ENCODE results near the gene KCTD17.

The KCTD17 gene

DNA sequence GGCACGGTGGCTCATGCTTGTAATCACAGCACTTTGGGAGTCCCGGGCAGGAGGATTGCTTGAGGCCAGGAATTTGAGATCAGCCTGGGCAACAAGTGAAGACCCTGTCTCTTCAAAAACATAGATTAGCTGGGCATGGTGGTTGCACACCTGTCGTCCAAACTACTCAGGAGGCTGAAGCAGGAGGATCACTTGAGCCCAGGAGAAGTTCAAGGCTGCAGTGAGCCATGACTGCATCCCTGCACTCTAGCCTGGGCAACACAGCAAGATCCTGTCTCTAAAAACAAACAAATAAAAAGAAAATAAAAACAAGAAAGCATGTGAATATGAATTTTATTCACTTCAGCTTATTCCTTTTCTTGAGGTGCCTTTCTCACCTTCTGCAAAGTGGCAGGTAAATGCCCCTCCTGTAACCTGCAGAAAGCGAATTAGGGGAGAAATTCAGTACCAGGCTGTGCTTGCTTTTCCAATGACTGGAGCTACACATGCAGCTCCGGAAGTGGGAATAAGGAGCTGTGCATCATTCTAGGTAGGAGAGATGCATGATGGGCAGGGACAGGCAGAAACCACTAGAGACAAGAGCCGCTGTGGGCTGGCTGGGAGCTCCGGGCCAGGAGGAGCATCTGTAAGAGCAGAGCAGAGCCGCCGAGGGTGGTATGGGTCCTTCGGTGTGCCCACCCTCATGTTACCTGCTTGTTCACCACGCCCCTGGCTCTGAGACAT is 14.7 kb upstream of the KCTD17 start:
- DNase-seq (ENCODE audit: extremely low spot score) = no peak
- POLR2A ChIA-PET = no interaction called here
- CTCF ChIA-PET = no interaction called here
- TF ChIP-seq FOXA1 (IDR thresholded peaks at IDR 0.05) (no peak), SUZ12 (IDR thresholded peaks at IDR 0.05) (no peak), CTBP1 (IDR thresholded peaks at IDR 0.05; ENCODE audit: borderline replicate concordance) (no peak), TARDBP (IDR thresholded peaks at IDR 0.05) (no peak), L3MBTL2 (conservative IDR thresholded peaks at IDR 0.05) (no peak), ARNT (IDR thresholded peaks at IDR 0.05) (no peak), ELF4 (IDR thresholded peaks at IDR 0.05) (no peak), ZNF384 (IDR thresholded peaks at IDR 0.05) (no peak), SP1 (IDR thresholded peaks at IDR 0.05) (no peak), HDGF (IDR thresholded peaks at IDR 0.05; ENCODE audit: borderline replicate concordance) (no peak), FOXK2 (IDR thresholded peaks at IDR 0.05) (no peak), NFRKB (IDR thresholded peaks at IDR 0.05) (no peak), FOXM1 (IDR thresholded peaks at IDR 0.05; ENCODE audit: borderline replicate concordance) (no peak), BHLHE40 (IDR thresholded peaks at IDR 0.05; ENCODE audit: borderline replicate concordance) (no peak), LEF1 (IDR thresholded peaks at IDR 0.05; ENCODE audit: borderline replicate concordance) (no peak)
- TF ChIP-seq, protein P1, sequence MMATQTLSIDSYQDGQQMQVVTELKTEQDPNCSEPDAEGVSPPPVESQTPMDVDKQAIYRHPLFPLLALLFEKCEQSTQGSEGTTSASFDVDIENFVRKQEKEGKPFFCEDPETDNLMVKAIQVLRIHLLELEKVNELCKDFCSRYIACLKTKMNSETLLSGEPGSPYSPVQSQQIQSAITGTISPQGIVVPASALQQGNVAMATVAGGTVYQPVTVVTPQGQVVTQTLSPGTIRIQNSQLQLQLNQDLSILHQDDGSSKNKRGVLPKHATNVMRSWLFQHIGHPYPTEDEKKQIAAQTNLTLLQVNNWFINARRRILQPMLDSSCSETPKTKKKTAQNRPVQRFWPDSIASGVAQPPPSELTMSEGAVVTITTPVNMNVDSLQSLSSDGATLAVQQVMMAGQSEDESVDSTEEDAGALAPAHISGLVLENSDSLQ (IDR thresholded peaks at IDR 0.05) = no peak

DNA sequence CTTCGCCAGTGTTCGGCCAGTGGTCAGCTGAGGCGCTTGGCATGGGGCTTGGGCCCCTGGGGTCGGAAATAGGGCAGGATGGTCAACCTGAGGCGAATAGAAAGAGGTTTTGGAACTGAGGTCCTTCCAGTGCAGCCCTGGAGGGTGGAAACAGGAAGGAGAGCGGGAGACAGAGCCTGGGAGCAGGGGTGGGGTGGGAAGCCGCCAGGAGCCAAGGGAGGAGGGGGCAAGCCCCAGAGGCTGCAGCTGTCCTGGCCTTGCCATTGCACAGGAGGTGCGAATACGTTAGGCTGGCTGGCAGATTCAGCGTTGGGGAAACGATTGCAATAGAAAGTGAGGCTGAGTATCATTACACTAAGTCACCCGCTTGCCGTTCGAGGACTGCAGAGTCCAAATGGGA is 13.9 kb upstream of the KCTD17 start:
- TF ChIP-seq ELF4 (IDR thresholded peaks at IDR 0.05) (no peak), BHLHE40 (IDR thresholded peaks at IDR 0.05; ENCODE audit: borderline replicate concordance) (no peak), FOXK2 (IDR thresholded peaks at IDR 0.05) (no peak), ARNT (IDR thresholded peaks at IDR 0.05) (no peak), FOXM1 (IDR thresholded peaks at IDR 0.05; ENCODE audit: borderline replicate concordance) (no peak), NFRKB (IDR thresholded peaks at IDR 0.05) (no peak), ZNF384 (IDR thresholded peaks at IDR 0.05) (no peak), CTBP1 (IDR thresholded peaks at IDR 0.05; ENCODE audit: borderline replicate concordance) (no peak), HDGF (IDR thresholded peaks at IDR 0.05; ENCODE audit: borderline replicate concordance) (no peak), SP1 (IDR thresholded peaks at IDR 0.05) (no peak), LEF1 (IDR thresholded peaks at IDR 0.05; ENCODE audit: borderline replicate concordance) (no peak), FOXA1 (IDR thresholded peaks at IDR 0.05) (no peak), L3MBTL2 (conservative IDR thresholded peaks at IDR 0.05) (no peak)
- TF ChIP-seq, protein P1 (IDR thresholded peaks at IDR 0.05) = no peak
- ChIA-PET CTCF (no interaction called here), POLR2A (no interaction called here)
- no peak for DNase-seq (ENCODE audit: extremely low spot score)

DNA sequence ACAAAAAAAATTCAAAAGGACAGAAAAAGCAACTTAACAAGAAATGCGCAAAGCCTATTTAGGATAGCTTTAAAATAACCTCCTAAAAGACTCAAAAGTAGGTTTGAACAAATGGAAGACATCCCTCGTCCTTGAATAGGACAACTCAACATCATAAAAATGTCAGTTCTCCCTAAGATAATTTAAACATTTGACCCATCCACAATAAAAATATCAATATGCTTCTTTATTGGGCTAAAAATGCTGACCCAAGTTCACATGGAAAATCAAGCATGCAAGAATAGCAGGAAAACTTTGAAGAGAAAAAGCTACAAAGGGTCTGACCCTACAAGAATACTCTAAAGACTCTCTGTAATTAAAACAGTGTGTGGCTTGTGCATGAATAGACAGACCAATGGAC is 12.1 kb upstream of the KCTD17 start:
- ChIA-PET CTCF (no interaction called here), POLR2A (no interaction called here)
- no peak for DNase-seq (ENCODE audit: extremely low spot score)
- TF ChIP-seq NFRKB (IDR thresholded peaks at IDR 0.05) = no peak
- no peak for TF ChIP-seq LEF1 (IDR thresholded peaks at IDR 0.05; ENCODE audit: borderline replicate concordance)
- no peak for TF ChIP-seq TARDBP (IDR thresholded peaks at IDR 0.05)
- no peak for TF ChIP-seq CTBP1 (IDR thresholded peaks at IDR 0.05; ENCODE audit: borderline replicate concordance)
- TF ChIP-seq FOXK2 (IDR thresholded peaks at IDR 0.05) = no peak
- TF ChIP-seq ZNF384 (IDR thresholded peaks at IDR 0.05) = no peak
- no peak for TF ChIP-seq SUZ12 (IDR thresholded peaks at IDR 0.05)

DNA sequence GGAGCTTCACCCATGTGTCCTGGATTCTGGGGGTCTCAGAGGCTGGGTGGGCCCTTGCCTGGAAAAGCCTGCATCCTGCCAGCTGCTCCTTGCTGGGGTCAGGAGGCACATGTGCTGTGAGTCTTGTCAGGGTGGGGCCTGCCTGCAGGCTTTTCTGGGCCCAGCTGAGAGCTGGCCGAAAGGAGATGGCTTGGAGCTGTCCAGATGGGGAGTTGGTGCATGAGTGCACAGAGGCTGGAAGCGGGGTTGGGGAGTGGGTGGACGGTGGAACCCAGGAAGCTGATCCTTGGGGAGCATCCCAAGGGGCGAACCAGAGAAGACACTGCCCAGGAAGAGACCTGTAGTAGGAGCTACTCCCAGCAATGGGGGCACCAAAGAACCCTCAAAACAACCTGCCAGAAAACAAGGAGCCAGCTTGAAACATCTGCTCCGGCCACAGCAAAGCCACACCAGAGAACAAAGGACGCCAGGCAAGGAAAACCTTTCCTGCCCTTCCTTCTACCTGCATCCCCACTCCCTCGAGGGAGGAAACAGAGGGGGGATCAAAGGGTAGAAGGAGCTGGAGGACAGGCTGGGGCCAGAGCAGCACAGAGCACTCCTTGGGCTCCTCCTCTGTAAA is 8.2 kb upstream of the KCTD17 start:
- DNase-seq (ENCODE audit: extremely low spot score) = no peak
- POLR2A ChIA-PET = interaction anchor here (3.0 kb wide), 1 partner anchor 8 kb away, joined by 7 read pairs; the partner anchor contains the start of gene KCTD17
- TF ChIP-seq SUZ12 (IDR thresholded peaks at IDR 0.05) = no peak
- no peak for TF ChIP-seq ARNT (IDR thresholded peaks at IDR 0.05)
- TF ChIP-seq, protein P1 (IDR thresholded peaks at IDR 0.05) = no peak
- no peak for TF ChIP-seq L3MBTL2 (conservative IDR thresholded peaks at IDR 0.05)
- no peak for TF ChIP-seq FOXK2 (IDR thresholded peaks at IDR 0.05)
- TF ChIP-seq ELF4 (IDR thresholded peaks at IDR 0.05) = no peak
- no peak for TF ChIP-seq CTBP1 (IDR thresholded peaks at IDR 0.05; ENCODE audit: borderline replicate concordance)
- no peak for TF ChIP-seq FOXM1 (IDR thresholded peaks at IDR 0.05; ENCODE audit: borderline replicate concordance)
- no peak for TF ChIP-seq LEF1 (IDR thresholded peaks at IDR 0.05; ENCODE audit: borderline replicate concordance)
- TF ChIP-seq ZNF384 (IDR thresholded peaks at IDR 0.05) = no peak
- no peak for TF ChIP-seq BHLHE40 (IDR thresholded peaks at IDR 0.05; ENCODE audit: borderline replicate concordance)
- TF ChIP-seq SP1 (IDR thresholded peaks at IDR 0.05) = no peak
- no peak for TF ChIP-seq TARDBP (IDR thresholded peaks at IDR 0.05)
- no peak for TF ChIP-seq NFRKB (IDR thresholded peaks at IDR 0.05)
- TF ChIP-seq HDGF (IDR thresholded peaks at IDR 0.05; ENCODE audit: borderline replicate concordance) = no peak
- no peak for TF ChIP-seq FOXA1 (IDR thresholded peaks at IDR 0.05)
- CTCF ChIA-PET = interaction anchor here (0.6 to 1.5 kb wide), 5 partner anchors 11 to 57 kb away, joined by 3 to 6 read pairs (median 5); no protein-coding TSS in a partner anchor

DNA sequence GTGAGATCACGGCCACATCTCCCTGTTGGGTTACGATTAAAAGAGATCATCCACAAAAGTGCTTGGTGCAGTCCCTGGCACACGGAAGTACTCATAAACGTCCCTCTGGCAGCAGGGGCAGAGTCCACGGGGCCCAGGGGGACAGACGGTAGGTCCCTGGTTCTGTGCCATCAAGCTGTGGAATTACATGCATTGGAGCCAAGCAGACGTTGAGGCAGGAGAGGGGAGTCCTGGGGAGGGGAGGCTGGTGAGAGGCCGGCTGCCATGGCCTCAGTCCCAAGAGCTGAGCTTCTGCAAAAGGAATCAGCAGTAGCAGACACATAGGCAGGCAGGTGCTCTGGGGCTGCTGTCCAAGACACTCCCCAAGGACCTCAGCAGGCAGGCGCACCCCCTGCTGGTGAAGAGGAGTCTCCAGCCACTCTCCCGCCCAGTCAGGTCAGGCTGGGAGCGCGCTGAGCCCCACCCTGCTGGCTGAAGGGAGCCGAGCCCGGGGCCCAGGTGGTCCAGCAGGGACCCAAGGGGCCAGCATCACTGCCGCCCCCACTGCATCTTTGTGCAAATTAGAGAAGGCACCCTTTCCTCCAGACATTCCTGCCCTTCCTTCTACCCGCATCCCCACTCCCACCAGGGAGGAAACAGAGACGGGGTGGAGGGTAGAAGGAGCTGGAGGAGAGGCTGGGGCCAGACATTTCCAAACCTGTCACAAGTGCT is 7.6 kb upstream of the KCTD17 start:
- TF ChIP-seq LEF1 (IDR thresholded peaks at IDR 0.05; ENCODE audit: borderline replicate concordance) (no peak), NFRKB (IDR thresholded peaks at IDR 0.05) (no peak), FOXK2 (IDR thresholded peaks at IDR 0.05) (no peak), ELF4 (IDR thresholded peaks at IDR 0.05) (no peak), FOXA1 (IDR thresholded peaks at IDR 0.05) (no peak), ZNF384 (IDR thresholded peaks at IDR 0.05) (no peak), HDGF (IDR thresholded peaks at IDR 0.05; ENCODE audit: borderline replicate concordance) (no peak)
- POLR2A ChIA-PET = no interaction called here
- peak; percentile 63 for DNase-seq (ENCODE audit: extremely low spot score)
- CTCF ChIA-PET = interaction anchor here (0.6 to 1.5 kb wide), 9 partner anchors 11 to 919 kb away, joined by 3 to 6 read pairs (median 3); no protein-coding TSS in a partner anchor

Data from HEK293T (cell line).